Trophoblast cell (in vitro differentiated cells and primary cell): ENCODE measurements around the gene SLC16A10.

Source experiments
- DNase-seq, 2 donors: peaks; one replicate each; pipeline ENCODE4 v3.0.0-alpha.2; 2016
- H2AFZ ChIP-seq: 2 replicates; pipeline ENCODE4 v1.6.1; 2013; ENCODE audit warnings: low read length, moderate library complexity, mild to moderate bottlenecking; ENCODE audit not compliant: insufficient read depth, poor library complexity
- H2AK5ac ChIP-seq: 2 replicates; pipeline ENCODE4 v1.6.1; 2013; ENCODE audit warnings: mild to moderate bottlenecking, low read length
- H2BK120ac ChIP-seq: 2 replicates; pipeline ENCODE4 v1.6.1; 2013; ENCODE audit warnings: low read length, mild to moderate bottlenecking, moderate library complexity; ENCODE audit not compliant: insufficient read depth, poor library complexity
- H2BK12ac ChIP-seq: 2 replicates; pipeline ENCODE4 v1.6.1; 2013; ENCODE audit warnings: mild to moderate bottlenecking, low read length, moderate library complexity
- H2BK5ac ChIP-seq: 2 replicates; pipeline ENCODE4 v1.6.1; 2013; ENCODE audit warnings: low read length, low read depth, moderate library complexity, mild to moderate bottlenecking; ENCODE audit not compliant: poor library complexity
- H3K14ac ChIP-seq: 2 replicates; pipeline ENCODE4 v1.6.1; 2013; ENCODE audit warnings: mild to moderate bottlenecking, low read length
- H3K18ac ChIP-seq: 2 replicates; pipeline ENCODE4 v1.6.1; 2013; ENCODE audit warnings: mild to moderate bottlenecking, low read length
- H3K23ac ChIP-seq: 2 replicates; pipeline ENCODE4 v1.6.1; 2013; ENCODE audit warnings: low read length
- H3K27ac ChIP-seq: 2 replicates; pipeline ENCODE4 v1.5.1; 2013; ENCODE audit warnings: low read depth, mild to moderate bottlenecking, inconsistent platforms, low read length, moderate library complexity
- H3K27me3 ChIP-seq: 2 replicates; pipeline ENCODE4 v1.6.1; 2013; ENCODE audit warnings: inconsistent platforms, mild to moderate bottlenecking, low read length, moderate library complexity; ENCODE audit not compliant: insufficient read depth
- H3K36me3 ChIP-seq, 2 experiments: 1 replicate in 1 of 2; 2 replicates in 1 of 2; pipeline ENCODE4 v1.6.1; 2013; ENCODE audit warnings: low read length in 2 of 2, mild to moderate bottlenecking in 2 of 2, moderate library complexity in 1 of 2; ENCODE audit not compliant: insufficient read depth in 2 of 2, control insufficient read depth in 1 of 2
- H3K4ac ChIP-seq: 2 replicates; pipeline ENCODE4 v1.6.1; 2013; ENCODE audit warnings: low read depth, mild to moderate bottlenecking, low read length, moderate library complexity
- H3K4me1 ChIP-seq, 2 experiments: 1 replicate in 1 of 2; 2 replicates in 1 of 2; pipeline ENCODE4 v1.6.1; 2013; ENCODE audit warnings: low read length in 2 of 2, mild to moderate bottlenecking in 2 of 2, moderate library complexity in 1 of 2; ENCODE audit not compliant: insufficient read depth in 2 of 2, control insufficient read depth in 1 of 2
- H3K4me2 ChIP-seq: 2 replicates; pipeline ENCODE4 v1.6.1; 2013; ENCODE audit warnings: inconsistent platforms, mild to moderate bottlenecking, low read length, moderate library complexity
- H3K4me3 ChIP-seq: 2 replicates; pipeline ENCODE4 v1.5.1; 2013; ENCODE audit warnings: mild to moderate bottlenecking, low read depth, low read length, inconsistent platforms
- H3K79me1 ChIP-seq: one replicate; pipeline ENCODE4 v1.6.1; 2013; ENCODE audit warnings: low read length
- H3K79me2 ChIP-seq: 2 replicates; pipeline ENCODE4 v1.6.1; 2013; ENCODE audit warnings: low read length, mild to moderate bottlenecking; ENCODE audit not compliant: control insufficient read depth, insufficient read depth, poor library complexity
- H3K9ac ChIP-seq: 2 replicates; pipeline ENCODE4 v1.6.1; 2013; ENCODE audit warnings: mild to moderate bottlenecking, low read length
- H3K9me3 ChIP-seq: 2 replicates; pipeline ENCODE4 v1.6.1; 2013; ENCODE audit warnings: low read depth, mild to moderate bottlenecking, control low read depth, inconsistent platforms, low read length; ENCODE audit not compliant: insufficient read depth
- H4K12ac ChIP-seq: 2 replicates; pipeline ENCODE4 v1.6.1; 2013; ENCODE audit warnings: low read depth, mild to moderate bottlenecking, low read length, moderate library complexity
- H4K8ac ChIP-seq: 2 replicates; pipeline ENCODE4 v1.6.1; 2013; ENCODE audit warnings: low read depth, mild to moderate bottlenecking, low read length, moderate library complexity
- H4K91ac ChIP-seq: one replicate; pipeline ENCODE4 v1.6.1; 2013; ENCODE audit warnings: low read depth, mild to moderate bottlenecking, low read length, moderate library complexity
- WGBS: extraction: QIAGEN DNeasy Blood & Tissue Kit; methylation state at CpG from one replicate; pipeline ENCODE4 v1.1.7; 2013; ENCODE audit warnings: missing lambda C conversion rate; ENCODE audit not compliant: insufficient read length, insufficient coverage; ENCODE audit errors: extremely low coverage; 5-methylcytosine and 5-hydroxymethylcytosine counted together

The SLC16A10 gene

DNA sequence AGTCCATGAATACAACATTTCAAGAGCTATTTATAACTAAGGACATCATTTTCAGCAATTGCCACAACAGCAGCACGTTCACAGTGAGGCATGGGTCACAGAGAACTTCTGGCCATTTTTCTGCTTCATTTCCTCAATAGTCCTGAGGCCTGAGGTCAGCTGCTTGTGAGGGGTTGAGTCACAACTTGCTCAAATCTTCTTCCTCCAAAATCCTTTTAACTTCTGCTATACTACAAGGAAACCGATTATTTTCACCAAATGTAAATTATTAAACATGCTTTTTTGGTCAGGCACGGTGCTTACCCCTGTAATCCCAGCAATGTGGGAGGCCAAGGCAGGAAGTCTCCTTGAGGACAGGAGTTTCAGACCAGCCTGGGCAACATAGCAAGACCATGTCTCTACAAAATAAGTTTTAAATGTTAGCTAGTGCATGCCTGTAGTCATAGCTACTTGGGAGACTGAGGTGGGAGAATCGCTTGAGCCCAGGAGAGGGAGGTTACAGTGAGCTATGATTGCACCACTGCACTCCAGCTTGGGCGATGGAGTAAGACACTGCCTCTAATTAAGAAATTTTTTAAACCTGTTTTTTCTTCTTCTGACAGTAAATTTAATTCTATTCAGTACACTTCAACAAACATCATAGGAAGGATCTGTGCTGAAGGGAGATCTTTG, 11.1 kb upstream of the SLC16A10 start:
- no peak overlapping the region for H2BK12ac ChIP-seq
- no CpG with 5 or more reads among the region's 5 CpGs for WGBS
- H2AK5ac ChIP-seq = no peak overlapping the region
- no peak overlapping the region for H2AFZ ChIP-seq
- H3K79me2 ChIP-seq = no peaks in the 10 kb centered on the region
- no peak overlapping the region for H3K9ac ChIP-seq
- H3K9me3 ChIP-seq = peaks cover 2% of the 10 kb centered on the region
- H3K23ac ChIP-seq = no peak overlapping the region
- no peak overlapping the region for H2BK5ac ChIP-seq
- no peak overlapping the region for H3K4me2 ChIP-seq
- no peaks in the 10 kb centered on the region for H3K36me3 ChIP-seq
- no peak overlapping the region for H4K12ac ChIP-seq
- H3K14ac ChIP-seq = no peak overlapping the region
- no peaks in the 10 kb centered on the region for H3K4me1 ChIP-seq
- H3K4ac ChIP-seq = no peak overlapping the region
- H3K4me3 ChIP-seq = no peak overlapping the region
- no peak overlapping the region for H2BK120ac ChIP-seq
- H4K91ac ChIP-seq = no peak overlapping the region
- H3K18ac ChIP-seq = no peak overlapping the region
- H3K27me3 ChIP-seq = no peaks in the 10 kb centered on the region
- no peaks in the 10 kb centered on the region for H3K79me1 ChIP-seq
- no peak overlapping the region for H4K8ac ChIP-seq
- H3K27ac ChIP-seq = no peak overlapping the region
- peak in 1 of 2 donors; percentile 23 for DNase-seq

DNA sequence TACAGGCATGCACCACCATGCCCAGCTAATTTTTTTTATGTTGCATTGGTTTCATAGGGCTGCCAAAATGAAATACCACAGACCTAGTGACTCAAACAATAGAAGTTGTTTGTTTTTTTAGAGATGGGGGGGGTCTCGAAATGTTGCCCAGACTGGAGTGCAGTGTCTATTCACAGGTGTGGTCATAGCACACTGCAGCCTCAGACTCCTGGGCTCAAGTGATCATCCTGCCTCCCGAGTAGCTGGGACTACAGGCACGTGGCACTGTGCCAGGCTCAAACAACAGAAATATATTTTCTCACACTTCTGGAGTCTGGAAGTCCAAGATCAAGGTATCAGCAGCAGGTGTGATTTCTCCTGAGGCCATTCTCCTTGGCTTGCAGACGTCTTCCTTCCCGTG, 6.6 kb upstream of the SLC16A10 start:
- no peak overlapping the region for H3K9ac ChIP-seq
- H3K4me3 ChIP-seq = no peak overlapping the region
- WGBS = no CpG with 5 or more reads among the region's 5 CpGs
- no peak overlapping the region for H4K8ac ChIP-seq
- no peak overlapping the region for H4K91ac ChIP-seq
- no peak overlapping the region for H3K4ac ChIP-seq
- H4K12ac ChIP-seq = no peak overlapping the region
- H3K27me3 ChIP-seq = no peaks in the 10 kb centered on the region
- H2BK120ac ChIP-seq = no peak overlapping the region
- no peak overlapping the region for H3K23ac ChIP-seq
- no peak overlapping the region for H3K27ac ChIP-seq
- H3K9me3 ChIP-seq = no peaks in the 10 kb centered on the region
- H2AK5ac ChIP-seq = no peak overlapping the region
- no peak for DNase-seq
- H3K4me2 ChIP-seq = no peak overlapping the region
- no peaks in the 10 kb centered on the region for H3K79me2 ChIP-seq
- no peak overlapping the region for H2AFZ ChIP-seq
- H2BK5ac ChIP-seq = no peak overlapping the region
- no peak overlapping the region for H3K18ac ChIP-seq
- no peaks in the 10 kb centered on the region for H3K4me1 ChIP-seq
- H2BK12ac ChIP-seq = no peak overlapping the region
- H3K79me1 ChIP-seq = no peaks in the 10 kb centered on the region
- H3K14ac ChIP-seq = no peak overlapping the region
- no peaks in the 10 kb centered on the region for H3K36me3 ChIP-seq

DNA sequence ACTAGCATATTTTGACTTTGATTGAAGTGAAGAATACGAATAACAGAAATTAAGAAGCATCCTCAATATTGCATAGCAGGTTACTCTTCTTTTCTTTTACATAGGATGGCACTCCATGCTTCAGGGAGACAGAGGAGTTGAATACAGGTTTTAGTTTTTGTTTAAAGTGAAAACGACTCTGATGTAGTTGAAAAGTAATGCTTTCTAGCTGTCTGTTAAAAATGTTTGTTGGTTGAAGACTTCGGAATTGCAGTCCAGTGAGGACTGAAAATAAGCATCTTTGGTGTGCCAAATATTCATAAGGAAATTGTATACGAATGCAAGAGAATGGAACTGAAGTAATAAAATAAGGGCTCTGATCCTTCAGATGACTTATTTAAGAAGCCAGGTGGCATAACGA, 618 bp upstream of the SLC16A10 start:
- Histone ChIP-seq H4K8ac (no peak overlapping the region), H2AK5ac (no peak overlapping the region), H2BK120ac (no peak overlapping the region), H3K14ac (no peak overlapping the region), H3K79me2 (no peaks in the 10 kb centered on the region), H3K18ac (no peak overlapping the region), H3K36me3 (no peaks in the 10 kb centered on the region), H3K79me1 (no peaks in the 10 kb centered on the region), H3K9me3 (no peaks in the 10 kb centered on the region), H3K23ac (no peak overlapping the region), H2AFZ (no peak overlapping the region), H3K9ac (no peak overlapping the region), H3K27me3 (no peaks in the 10 kb centered on the region), H3K4me3 (no peak overlapping the region), H3K4me1 (peaks cover 3 to 5% of the 10 kb centered on the region in 2 experiments), H3K4ac (no peak overlapping the region), H3K27ac (no peak overlapping the region), H4K91ac (no peak overlapping the region), H3K4me2 (peak overlapping the region; percentile 92), H4K12ac (no peak overlapping the region), H2BK5ac (no peak overlapping the region), H2BK12ac (no peak overlapping the region)
- no CpG with 5 or more reads among the region's 5 CpGs for WGBS
- DNase-seq = no peak

DNA sequence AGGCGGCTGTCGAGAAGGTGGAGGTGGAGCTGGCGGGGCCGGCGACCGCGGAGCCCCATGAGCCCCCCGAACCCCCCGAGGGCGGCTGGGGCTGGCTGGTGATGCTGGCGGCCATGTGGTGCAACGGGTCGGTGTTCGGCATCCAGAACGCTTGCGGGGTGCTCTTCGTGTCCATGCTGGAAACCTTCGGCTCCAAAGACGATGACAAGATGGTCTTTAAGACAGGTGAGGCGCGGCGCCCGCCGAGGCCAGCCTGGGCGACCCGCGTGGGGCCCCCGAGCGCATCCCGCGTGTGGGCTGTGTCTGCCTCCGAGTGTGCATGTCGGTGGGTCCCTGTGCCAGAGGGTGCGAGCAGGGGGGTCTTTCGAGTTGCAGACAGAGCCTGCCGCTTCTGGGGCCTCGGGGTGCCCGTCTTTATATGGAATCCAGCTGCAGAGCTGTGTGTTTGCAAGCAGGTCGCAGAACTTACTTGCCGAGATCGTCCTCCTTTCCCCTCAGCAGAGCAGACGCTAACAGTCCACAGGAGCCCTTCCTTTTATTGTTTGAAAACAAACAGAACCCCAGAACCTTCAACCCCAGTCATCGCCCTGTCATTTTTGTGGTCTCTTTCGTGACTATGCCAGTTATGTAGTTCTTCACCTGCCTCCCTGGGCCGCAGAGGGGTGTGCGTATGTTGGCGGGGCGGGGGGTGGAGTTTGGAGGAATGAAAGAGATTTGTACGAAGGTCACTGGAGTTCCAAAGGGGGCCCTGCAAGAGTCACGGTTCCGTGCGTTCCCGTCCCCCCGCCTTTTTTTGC, 766 bp downstream of the SLC16A10 start:
- no peak overlapping the region for H4K12ac ChIP-seq
- no peak overlapping the region for H3K18ac ChIP-seq
- no peak overlapping the region for H3K14ac ChIP-seq
- no peak overlapping the region for H2BK5ac ChIP-seq
- H3K79me2 ChIP-seq = no peaks in the 10 kb centered on the region
- DNase-seq = peak in 1 of 2 donors; percentile 6
- no peak overlapping the region for H4K91ac ChIP-seq
- peak overlapping the region; percentile 8 for H2AFZ ChIP-seq
- no peaks in the 10 kb centered on the region for H3K9me3 ChIP-seq
- H3K4me1 ChIP-seq = peaks cover 3 to 5% of the 10 kb centered on the region in 2 experiments
- peak overlapping the region; percentile 78 for H3K4me3 ChIP-seq
- peak overlapping the region; percentile 92 for H3K4me2 ChIP-seq
- no peak overlapping the region for H2BK120ac ChIP-seq
- peak overlapping the region; percentile 30 for H3K9ac ChIP-seq
- H3K4ac ChIP-seq = no peak overlapping the region
- no peak overlapping the region for H4K8ac ChIP-seq
- H3K79me1 ChIP-seq = no peaks in the 10 kb centered on the region
- H2BK12ac ChIP-seq = no peak overlapping the region
- no CpG with 5 or more reads among the region's 54 CpGs for WGBS
- no peaks in the 10 kb centered on the region for H3K36me3 ChIP-seq
- no peaks in the 10 kb centered on the region for H3K27me3 ChIP-seq
- no peak overlapping the region for H3K23ac ChIP-seq
- H2AK5ac ChIP-seq = no peak overlapping the region
- no peak overlapping the region for H3K27ac ChIP-seq
